ENCODE results near the gene CNTN6.
"Not testable (repeated sequence)": the region's sequence is repeated elsewhere in the genome, so short reads cannot be mapped to it uniquely, and the experiment has no call there.

The CNTN6 gene

GRCh38 chr3:1288805-1289494 lies 196.1 kb downstream of the CNTN6 start:
- no peak for DNase-seq

- DNase-seq, result no peak
Measured at GRCh38 chr3:1292571-1293071, 199.8 kb downstream of the CNTN6 start.

GRCh38 chr3:1294586-1294985 lies 201.8 kb downstream of the CNTN6 start:
- DNase-seq, result no peak

- DNase-seq, result no peak
Measured at GRCh38 chr3:1318296-1319005, 225.6 kb downstream of the CNTN6 start.

GRCh38 chr3:1326546-1326945 lies 233.7 kb downstream of the CNTN6 start:
- DNase-seq, result no peak

GRCh38 chr3:1330107-1330506 lies 237.3 kb downstream of the CNTN6 start:
- no peak for DNase-seq

GRCh38 chr3:1346386-1346785 lies 253.6 kb downstream of the CNTN6 start:
- DNase-seq, result no peak

GRCh38 chr3:1348547-1348946 lies 255.7 kb downstream of the CNTN6 start:
- no peak for DNase-seq

- no peak for DNase-seq
Measured at GRCh38 chr3:1350885-1351284, 258.1 kb downstream of the CNTN6 start.

- no peak for DNase-seq
Measured at GRCh38 chr3:1355691-1356090, 262.9 kb downstream of the CNTN6 start.

- DNase-seq, result no peak
Measured at GRCh38 chr3:1356101-1356500, 263.3 kb downstream of the CNTN6 start.

GRCh38 chr3:1365528-1365927 lies 272.7 kb downstream of the CNTN6 start:
- DNase-seq, result no peak

GRCh38 chr3:1374471-1374870 lies 281.6 kb downstream of the CNTN6 start:
- no peak for DNase-seq

- DNase-seq, result no peak
Measured at GRCh38 chr3:1375145-1375544, 282.3 kb downstream of the CNTN6 start.

- no peak for DNase-seq
Measured at GRCh38 chr3:1380926-1381646, 288.3 kb downstream of the CNTN6 start.

GRCh38 chr3:1381647-1382036 lies 288.8 kb downstream of the CNTN6 start:
- DNase-seq, result no peak

GRCh38 chr3:1387396-1387905 lies 294.6 kb downstream of the CNTN6 start:
- DNase-seq, result not testable (repeated sequence)

GRCh38 chr3:1394188-1394587 lies 301.4 kb downstream of the CNTN6 start:
- DNase-seq, result no peak

- DNase-seq, result no peak
Measured at GRCh38 chr3:1400571-1400970, 307.7 kb downstream of the CNTN6 start.

GRCh38 chr3:1404270-1404962 lies 311.6 kb downstream of the CNTN6 start:
- no peak for DNase-seq

GRCh38 chr3:1406250-1406649 lies 313.4 kb downstream of the CNTN6 start:
- DNase-seq, result no peak

GRCh38 chr3:1421577-1421976 lies 328.8 kb downstream of the CNTN6 start:
- DNase-seq, result no peak

GRCh38 chr3:1423566-1424089 lies 330.8 kb downstream of the CNTN6 start:
- DNase-seq, result no peak

Data from cerebellar nuclear complex (tissue), 1 donor.